Activated CD4-positive, alpha-beta T cell treated with anti-CD3 and anti-CD28 coated beads, Interleukin-2, Interleukin-4, amounts not matched to agents 100 ng/mL and 50 ng/mL, durations not matched to agents 16 hours and 8 hours (primary cell): ENCODE measurements around the gene TTC39B.

Experiments used
- DNase-seq: peaks from one replicate; pipeline ENCODE4 v3.0.0-alpha.2; 2020; ENCODE audit warnings: low spot score

TTC39B gene

DNA sequence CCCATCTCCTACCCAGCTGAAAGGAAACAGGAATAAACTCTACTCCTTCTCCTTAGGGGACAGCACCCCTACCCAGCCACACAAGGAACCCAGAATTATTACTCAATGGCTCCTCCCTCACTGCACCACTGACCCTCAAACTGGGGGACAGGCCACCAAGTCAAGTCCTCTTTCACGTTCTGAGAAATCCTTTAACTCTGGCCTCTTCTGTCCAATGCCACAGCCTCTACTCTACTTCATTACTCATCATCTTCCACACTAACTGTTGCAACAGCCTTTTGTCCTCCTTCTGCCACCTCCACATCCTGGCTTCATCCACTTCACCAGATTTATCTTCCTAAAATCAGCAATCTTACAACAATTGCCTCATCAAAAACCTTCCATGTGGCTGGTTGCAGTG, 6.8 kb downstream of the TTC39B start:
- DNase-seq, result no peak

DNA sequence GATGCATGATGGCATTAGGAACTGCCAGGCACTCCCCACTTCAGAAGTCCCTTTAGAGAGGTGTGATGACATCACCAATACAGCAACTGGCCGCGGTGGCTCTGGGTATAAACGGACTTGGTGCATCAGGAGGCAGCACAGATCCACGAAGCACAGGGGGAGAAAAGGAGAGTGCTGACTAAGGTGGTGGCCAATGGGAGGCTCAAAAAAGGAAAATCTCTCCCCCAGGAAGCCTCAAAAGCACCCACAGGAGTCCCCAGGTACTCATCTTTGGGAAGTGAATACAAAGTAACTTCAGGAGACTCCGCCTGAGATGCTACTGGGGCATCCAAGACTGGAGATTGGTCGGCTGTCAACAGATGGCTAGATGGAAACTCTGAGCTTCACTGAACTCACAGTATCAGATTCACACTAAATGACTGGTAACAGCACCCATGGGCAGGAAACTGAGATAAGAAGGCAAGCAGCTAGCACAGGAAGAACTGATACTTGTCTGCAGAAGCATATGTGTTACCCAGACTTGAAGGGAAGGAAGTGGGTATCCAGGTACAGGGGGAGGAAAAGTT, 7.6 kb downstream of the TTC39B start:
- peak; percentile 88 for DNase-seq

- DNase-seq, result no peak
Measured at GRCh38 chr9:15298362-15298761, 8.7 kb downstream of the TTC39B start.

GRCh38 chr9:15295761-15296405, 11.1 kb downstream of the TTC39B start:
- DNase-seq, result peak; percentile 60

- DNase-seq, result no peak
Measured at GRCh38 chr9:15294604-15295003, 12.4 kb downstream of the TTC39B start.

- DNase-seq, result peak; percentile 30
Measured at GRCh38 chr9:15293804-15294316, 13.2 kb downstream of the TTC39B start.

DNA sequence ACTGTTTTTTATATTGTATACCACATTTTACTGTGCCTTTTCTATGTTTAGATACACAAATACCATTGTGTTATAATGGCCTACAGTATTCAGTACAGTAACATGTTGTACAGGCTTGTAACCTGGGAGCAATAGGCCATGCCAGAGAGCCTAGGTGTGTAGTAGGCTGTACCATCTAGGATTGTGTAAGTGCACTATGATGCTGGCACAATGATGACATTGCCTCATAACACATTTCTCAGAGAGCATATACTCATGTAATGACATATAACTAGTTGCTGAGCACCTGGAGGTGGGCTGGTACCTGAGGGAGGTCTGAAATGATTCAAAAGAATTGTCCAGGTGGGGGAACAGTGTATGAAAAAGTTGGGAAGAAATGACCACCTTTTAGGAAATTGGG, 13.9 kb downstream of the TTC39B start:
- DNase-seq, result no peak

- no peak for DNase-seq
Measured at GRCh38 chr9:15289603-15290002, 17.4 kb downstream of the TTC39B start.

- DNase-seq, result no peak
Measured at GRCh38 chr9:15287309-15287708, 19.7 kb downstream of the TTC39B start.

DNA sequence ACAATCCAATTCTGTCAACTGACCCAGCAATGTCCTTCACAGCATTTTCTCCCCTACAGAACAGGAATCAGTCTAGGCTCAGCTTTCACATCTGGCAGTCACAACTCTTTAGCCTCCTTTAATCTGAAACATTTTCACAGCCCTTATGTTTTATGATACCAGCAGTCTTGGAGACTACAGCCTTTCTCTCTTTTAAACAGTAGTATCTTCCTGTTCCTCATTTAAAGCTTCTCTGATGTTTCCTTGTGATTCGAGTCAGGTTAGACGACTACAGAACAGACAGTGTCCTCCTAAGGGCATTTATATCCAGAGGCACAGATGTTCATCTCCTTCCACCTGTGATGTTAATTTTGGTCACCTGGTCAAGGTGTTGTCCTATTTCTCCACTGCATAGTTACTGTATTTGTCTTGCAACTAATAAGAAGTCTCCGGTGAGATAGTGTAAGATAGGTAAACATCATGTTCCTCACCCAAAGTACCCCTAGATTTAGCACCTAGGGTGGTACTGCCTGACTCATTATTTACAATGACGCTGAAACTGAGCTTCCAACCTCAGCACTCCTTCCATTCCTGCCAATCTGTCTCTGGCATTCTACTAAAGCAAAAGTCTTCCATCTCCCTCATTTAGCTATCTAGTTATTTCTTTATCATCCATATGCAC, 20.7 kb downstream of the TTC39B start:
- no peak for DNase-seq

DNA sequence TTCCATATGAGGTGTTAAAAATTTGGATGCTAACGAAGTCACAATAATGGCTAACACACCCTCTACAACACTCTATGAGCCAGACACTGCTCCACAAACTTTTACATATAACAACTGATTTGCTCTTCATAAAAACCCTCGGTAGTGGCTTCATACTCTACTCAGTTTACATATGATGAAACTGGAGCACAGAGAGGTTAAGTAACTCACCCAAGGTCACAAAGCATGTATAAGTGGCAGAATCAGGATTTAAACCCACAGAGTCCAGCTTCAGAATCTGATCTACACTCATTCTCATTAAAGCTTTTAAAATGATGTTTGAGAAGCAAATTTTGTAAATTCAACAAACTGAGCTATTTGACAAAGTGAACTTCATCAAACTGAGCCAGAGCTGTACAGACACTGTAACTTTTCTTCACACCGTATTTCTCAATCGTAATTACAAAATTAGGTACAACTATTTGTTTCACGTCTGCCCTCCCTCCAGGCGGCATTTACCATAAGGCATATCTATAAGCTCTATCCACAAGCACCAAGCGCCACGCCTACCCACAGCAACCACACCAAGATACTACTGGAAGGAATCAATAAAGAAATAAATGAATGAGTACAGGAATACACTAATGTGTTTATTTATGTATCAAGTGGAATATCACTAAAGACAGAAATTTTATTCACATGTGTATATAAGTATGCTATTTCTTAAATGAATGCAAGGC, 24.3 kb downstream of the TTC39B start:
- DNase-seq, result no peak

GRCh38 chr9:15280647-15281046, 26.4 kb downstream of the TTC39B start:
- no peak for DNase-seq

DNA sequence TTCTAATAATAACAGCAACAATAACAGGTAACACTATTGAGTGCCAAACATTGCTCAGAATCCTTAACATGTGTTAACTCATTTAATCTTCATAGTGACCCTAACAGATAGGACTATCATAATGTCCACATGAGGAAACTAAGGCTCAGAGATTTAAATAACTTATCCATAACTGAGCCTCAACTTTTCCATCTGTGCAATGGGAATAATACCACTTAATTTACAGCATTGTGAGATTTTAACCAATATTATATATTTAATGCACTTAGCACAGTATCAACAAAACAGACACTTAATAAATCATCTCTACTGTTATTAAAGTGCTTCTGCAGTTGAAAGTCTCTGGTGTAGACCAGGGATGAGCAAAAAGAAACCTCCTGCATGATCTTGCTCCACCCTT, 28.2 kb downstream of the TTC39B start:
- DNase-seq, result no peak

DNA sequence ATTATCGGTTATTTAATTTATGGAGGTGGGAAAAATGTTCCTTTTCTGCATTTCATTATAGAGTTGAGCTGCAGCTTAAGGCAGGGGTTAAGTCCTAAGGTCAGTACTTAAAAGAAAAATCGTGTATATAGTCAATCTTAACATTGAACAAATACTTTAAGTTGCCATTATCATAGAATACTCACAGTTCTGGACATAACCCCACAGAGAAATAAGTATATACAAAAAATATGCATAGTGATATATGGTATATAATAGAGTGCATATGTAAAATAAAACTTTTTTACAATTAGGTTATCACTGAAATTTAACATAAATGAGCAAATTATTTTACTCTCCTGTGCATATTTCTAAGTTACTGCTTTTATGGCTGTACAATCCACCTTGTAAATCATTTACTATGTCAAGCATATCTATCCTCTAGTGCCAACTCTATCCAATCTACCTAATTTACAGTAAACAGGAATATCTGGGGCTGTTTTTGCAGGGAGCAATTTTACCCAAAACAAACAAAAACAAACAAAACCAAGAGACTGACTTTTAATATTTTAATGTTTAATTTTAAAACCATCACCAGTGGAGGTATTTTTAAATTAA, 28.8 kb downstream of the TTC39B start:
- no peak for DNase-seq

- no peak for DNase-seq
Measured at GRCh38 chr9:15277400-15278090, 29.5 kb downstream of the TTC39B start.

DNA sequence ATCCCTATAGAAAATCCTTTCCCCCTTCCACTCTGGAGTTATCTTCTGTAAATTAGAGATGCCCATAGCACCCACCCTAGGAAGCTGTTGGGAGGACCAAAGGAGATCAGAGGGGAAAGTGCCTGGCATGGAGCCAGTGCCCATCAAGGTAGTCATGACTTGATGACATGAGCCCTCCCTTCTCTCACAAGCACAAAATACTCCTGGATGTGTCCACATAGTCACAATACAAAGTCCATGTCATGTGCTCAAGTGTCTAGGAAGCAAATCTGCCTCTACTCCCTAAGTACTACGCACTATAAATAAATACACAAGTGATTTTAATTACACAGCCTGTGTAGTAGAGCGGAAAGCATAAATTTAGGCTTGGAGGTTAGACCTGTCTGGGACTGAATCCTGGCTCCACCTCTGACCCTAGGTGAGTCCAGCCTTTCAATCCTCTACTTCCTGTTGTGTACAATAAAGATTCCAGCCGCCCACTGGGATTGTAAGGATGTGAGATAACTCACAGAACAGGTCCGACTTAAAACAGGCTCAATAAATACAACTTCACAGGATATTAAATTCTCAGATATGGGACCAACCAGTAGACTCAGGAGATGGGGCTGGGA, 30.6 kb downstream of the TTC39B start:
- DNase-seq, result no peak

GRCh38 chr9:15274425-15274824, 32.6 kb downstream of the TTC39B start:
- DNase-seq, result no peak

DNA sequence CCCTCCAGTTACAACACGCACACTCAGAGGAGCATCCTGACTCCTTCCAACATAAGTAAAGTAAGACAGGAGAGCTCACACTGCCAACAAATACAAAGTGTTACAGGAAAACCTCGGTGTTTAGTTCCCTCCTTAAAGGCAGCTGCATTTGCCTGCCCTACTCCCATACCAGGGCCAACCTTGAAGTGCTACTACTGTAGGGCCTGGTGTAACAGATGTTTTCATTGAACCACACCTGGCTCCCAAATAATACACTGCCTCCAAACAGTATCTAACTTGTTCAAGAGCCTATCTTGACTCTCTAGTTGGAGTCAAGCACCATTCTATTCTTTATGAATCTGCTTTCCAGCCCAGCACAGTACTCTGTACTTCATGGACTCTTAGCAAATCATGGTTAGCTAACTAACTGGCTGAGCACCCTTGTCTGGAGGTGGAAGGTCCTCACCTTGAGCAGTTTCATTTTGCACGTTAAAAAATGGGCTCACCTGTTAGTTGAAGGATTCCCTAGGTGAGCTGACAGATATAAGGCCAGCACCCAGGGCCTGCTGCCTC, 34.6 kb downstream of the TTC39B start:
- DNase-seq, result no peak

DNA sequence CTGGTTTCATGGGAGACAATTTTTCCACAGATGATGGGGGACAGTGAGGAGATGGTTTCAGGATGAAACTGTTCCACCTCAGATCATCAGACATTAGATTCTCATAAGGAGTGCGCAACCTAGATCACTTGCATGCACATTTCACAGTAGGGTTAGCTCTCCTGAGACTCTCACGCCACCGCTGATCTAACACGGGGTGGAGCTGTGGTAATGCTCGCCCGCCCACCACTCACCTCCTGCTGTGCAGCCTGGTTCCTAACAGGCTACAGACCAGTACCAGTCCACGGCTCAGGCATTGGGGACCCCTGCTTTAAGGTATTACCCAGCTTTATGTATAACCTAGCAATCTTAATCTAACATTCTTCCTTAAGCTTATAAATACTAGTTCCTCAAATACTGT, 35.6 kb downstream of the TTC39B start:
- no peak for DNase-seq

DNA sequence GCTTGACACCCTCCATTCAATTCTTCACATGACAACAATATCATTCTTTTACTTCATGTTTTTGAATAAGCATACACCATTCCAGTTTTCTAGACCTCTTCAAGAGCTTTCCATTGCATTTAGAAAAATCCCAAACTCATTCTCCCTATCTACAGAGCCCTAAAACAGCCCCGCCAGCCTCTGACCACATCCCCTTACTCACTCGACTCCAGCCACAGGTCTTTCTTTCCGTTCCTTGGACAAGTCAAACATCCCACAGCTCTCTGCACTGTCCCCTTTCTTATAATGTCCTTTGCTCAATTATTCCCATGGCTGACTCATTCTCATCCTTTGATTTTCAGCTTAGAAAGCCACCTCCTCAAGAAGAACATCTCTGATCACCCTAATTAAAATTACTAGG, 38.2 kb downstream of the TTC39B start:
- no peak for DNase-seq

DNA sequence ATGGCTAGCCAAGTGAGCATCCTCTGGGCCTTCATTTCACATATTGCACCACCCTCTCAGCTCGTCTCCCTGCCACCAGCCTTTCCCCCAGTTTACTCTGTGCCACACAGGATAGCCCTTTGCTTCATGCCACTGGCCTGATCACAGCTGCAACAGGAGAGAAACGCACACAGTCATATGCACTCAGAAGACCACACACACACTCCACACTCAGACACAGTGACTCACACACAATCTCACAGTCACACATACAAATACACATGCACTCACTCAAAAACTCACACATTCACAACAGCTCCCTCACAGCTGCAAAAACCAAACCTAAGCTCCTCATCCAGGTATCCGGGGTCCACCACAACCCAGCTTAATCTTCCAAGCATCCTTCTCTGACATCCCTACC, 38.7 kb downstream of the TTC39B start:
- DNase-seq, result no peak
